Measurements from ENCODE around the gene NANS.

DNA sequence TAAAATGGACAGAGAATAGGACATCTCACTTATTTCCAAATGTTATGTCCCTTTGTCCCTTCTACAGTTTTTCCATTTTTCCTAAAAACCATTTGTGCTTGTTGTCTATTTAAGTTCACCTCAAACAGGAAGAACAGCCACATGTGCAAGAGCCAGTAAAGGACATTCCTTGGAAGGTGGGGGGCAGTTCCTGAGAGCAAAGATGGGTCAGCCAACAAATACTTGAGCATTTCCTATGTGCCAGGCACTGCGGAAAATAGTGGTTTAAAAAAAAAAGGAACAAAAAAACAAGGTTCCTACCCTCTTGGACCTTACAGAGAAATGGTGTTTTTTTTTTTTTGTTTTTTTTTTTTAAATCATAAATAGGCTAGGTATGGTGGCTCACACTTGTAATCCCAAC, 46.6 kb upstream of the NANS start:
- TF ChIP-seq, protein P1, sequence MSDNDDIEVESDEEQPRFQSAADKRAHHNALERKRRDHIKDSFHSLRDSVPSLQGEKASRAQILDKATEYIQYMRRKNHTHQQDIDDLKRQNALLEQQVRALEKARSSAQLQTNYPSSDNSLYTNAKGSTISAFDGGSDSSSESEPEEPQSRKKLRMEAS (IDR thresholded peaks at IDR 0.05): peak; percentile 17
- TF ChIP-seq, protein P2, sequence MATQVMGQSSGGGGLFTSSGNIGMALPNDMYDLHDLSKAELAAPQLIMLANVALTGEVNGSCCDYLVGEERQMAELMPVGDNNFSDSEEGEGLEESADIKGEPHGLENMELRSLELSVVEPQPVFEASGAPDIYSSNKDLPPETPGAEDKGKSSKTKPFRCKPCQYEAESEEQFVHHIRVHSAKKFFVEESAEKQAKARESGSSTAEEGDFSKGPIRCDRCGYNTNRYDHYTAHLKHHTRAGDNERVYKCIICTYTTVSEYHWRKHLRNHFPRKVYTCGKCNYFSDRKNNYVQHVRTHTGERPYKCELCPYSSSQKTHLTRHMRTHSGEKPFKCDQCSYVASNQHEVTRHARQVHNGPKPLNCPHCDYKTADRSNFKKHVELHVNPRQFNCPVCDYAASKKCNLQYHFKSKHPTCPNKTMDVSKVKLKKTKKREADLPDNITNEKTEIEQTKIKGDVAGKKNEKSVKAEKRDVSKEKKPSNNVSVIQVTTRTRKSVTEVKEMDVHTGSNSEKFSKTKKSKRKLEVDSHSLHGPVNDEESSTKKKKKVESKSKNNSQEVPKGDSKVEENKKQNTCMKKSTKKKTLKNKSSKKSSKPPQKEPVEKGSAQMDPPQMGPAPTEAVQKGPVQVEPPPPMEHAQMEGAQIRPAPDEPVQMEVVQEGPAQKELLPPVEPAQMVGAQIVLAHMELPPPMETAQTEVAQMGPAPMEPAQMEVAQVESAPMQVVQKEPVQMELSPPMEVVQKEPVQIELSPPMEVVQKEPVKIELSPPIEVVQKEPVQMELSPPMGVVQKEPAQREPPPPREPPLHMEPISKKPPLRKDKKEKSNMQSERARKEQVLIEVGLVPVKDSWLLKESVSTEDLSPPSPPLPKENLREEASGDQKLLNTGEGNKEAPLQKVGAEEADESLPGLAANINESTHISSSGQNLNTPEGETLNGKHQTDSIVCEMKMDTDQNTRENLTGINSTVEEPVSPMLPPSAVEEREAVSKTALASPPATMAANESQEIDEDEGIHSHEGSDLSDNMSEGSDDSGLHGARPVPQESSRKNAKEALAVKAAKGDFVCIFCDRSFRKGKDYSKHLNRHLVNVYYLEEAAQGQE (IDR thresholded peaks at IDR 0.05): no peak
- TF ChIP-seq, protein P3, sequence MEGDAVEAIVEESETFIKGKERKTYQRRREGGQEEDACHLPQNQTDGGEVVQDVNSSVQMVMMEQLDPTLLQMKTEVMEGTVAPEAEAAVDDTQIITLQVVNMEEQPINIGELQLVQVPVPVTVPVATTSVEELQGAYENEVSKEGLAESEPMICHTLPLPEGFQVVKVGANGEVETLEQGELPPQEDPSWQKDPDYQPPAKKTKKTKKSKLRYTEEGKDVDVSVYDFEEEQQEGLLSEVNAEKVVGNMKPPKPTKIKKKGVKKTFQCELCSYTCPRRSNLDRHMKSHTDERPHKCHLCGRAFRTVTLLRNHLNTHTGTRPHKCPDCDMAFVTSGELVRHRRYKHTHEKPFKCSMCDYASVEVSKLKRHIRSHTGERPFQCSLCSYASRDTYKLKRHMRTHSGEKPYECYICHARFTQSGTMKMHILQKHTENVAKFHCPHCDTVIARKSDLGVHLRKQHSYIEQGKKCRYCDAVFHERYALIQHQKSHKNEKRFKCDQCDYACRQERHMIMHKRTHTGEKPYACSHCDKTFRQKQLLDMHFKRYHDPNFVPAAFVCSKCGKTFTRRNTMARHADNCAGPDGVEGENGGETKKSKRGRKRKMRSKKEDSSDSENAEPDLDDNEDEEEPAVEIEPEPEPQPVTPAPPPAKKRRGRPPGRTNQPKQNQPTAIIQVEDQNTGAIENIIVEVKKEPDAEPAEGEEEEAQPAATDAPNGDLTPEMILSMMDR (IDR thresholded peaks at IDR 0.05; ENCODE audit: low read depth, low read length, missing input control): no peak
